K562 (cell line): ENCODE measurements around the gene MYO18B. TPM values are rescaled to one million over a fixed set of nuclear protein-coding genes. Genes with fewer than 3 reads are reported as not detected.

ENCODE experiments used
- FOXP1 ChIP-seq: sonication (generic); formaldehyde crosslinking; IDR thresholded peaks from 2 replicates; pipeline ENCODE4 v1.8.0; 2022; ENCODE audit warnings: mild to moderate bottlenecking, missing genetic modification reagents
- SOX6 ChIP-seq: fragments of 450-650 bp; IDR thresholded peaks from 2 replicates; pipeline ENCODE4 v1.6.1; 2014; ENCODE audit warnings: mild to moderate bottlenecking
- polyA plus RNA-seq, 8 experiments: library from polyadenylated mRNA; depleted of rRNA in 4 of 8; stranded (reverse) in 5 of 8; unstranded in 3 of 8; fragments of >200 nt; fragmentation: Nextera tagmentation in 2 of 8; fragmentation: Illumina TruSeq in 1 of 8; extraction: Ambion mirVana in 2 of 8; extraction: Trizol in 1 of 8; gene quantifications; 2 replicates each; pipeline versions ENCODE4 v1.2.1 to v1.2.3, GENCODE V29; 2011 to 2014; ENCODE audit warnings: inconsistent platforms in 1 of 8, missing spikeins in 1 of 8
- total RNA-seq, 7 experiments: library from RNA; depleted of rRNA in 6 of 7; stranded (reverse); fragments of >200 nt in 6 of 7; fragmentation: Illumina TruSeq in 2 of 7; extraction: Trizol in 2 of 7; gene quantifications; 2 replicates each; pipeline versions ENCODE4 v1.2.1 to v1.2.3, GENCODE V29; 2011 to 2021; ENCODE audit warnings: low replicate concordance in 1 of 7
- TF ChIP-seq, protein P1 (sequence below), 2 experiments: fragments of 450-650 bp; formaldehyde crosslinking in 1 of 2; IDR thresholded peaks; 2 replicates each; pipeline versions ENCODE4 v1.4.0 to v1.6.1; 2014 to 2020; ENCODE audit warnings: mild to moderate bottlenecking in 2 of 2, borderline replicate concordance in 1 of 2, low read depth in 1 of 2
- TF ChIP-seq, protein P2 (sequence below), 2 experiments: fragments of 450-650 bp; IDR thresholded peaks; 2 replicates each; pipeline ENCODE4 v1.6.1; 2016; ENCODE audit warnings: mild to moderate bottlenecking in 2 of 2, borderline replicate concordance in 1 of 2, low read depth in 1 of 2, moderate library complexity in 1 of 2

MYO18B gene
- total and polyA plus RNA-seq, 9 of the 15 experiments (the other 6 are each of a cell fraction or from before 2014, with no cell fraction given) = 0.06 to 7.0 (median 4.3) TPM

DNA sequence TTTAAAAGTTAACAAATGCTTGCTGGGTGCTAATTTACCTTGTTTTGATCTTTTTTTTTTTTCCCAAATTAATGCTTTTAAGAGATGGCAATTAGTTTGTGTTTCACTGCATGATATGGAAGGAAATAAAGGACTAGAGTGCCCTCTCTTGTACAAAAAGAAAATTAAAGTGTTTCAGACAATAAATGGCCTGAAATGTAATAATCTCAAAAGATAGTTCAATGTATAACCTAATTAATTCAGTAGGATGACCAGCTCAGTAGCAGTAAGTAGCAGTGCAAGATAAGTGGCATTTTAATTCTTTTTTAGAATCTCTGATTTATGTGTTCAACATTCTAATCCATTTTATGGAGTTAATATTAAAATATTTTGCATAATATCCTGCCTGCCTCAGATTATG is 39.9 kb upstream of the MYO18B start (continued):
- TF ChIP-seq, protein P1, sequence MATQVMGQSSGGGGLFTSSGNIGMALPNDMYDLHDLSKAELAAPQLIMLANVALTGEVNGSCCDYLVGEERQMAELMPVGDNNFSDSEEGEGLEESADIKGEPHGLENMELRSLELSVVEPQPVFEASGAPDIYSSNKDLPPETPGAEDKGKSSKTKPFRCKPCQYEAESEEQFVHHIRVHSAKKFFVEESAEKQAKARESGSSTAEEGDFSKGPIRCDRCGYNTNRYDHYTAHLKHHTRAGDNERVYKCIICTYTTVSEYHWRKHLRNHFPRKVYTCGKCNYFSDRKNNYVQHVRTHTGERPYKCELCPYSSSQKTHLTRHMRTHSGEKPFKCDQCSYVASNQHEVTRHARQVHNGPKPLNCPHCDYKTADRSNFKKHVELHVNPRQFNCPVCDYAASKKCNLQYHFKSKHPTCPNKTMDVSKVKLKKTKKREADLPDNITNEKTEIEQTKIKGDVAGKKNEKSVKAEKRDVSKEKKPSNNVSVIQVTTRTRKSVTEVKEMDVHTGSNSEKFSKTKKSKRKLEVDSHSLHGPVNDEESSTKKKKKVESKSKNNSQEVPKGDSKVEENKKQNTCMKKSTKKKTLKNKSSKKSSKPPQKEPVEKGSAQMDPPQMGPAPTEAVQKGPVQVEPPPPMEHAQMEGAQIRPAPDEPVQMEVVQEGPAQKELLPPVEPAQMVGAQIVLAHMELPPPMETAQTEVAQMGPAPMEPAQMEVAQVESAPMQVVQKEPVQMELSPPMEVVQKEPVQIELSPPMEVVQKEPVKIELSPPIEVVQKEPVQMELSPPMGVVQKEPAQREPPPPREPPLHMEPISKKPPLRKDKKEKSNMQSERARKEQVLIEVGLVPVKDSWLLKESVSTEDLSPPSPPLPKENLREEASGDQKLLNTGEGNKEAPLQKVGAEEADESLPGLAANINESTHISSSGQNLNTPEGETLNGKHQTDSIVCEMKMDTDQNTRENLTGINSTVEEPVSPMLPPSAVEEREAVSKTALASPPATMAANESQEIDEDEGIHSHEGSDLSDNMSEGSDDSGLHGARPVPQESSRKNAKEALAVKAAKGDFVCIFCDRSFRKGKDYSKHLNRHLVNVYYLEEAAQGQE (IDR thresholded peaks at IDR 0.05; ENCODE audit: borderline replicate concordance) = peak; percentile 70; the same call in 1 of the 2 replicates
- TF ChIP-seq, protein P1 (CRISPR knock-in tag; IDR thresholded peaks at IDR 0.05; ENCODE audit: low read depth) = no peak
- TF ChIP-seq SOX6 (no peak), FOXP1 (CRISPR knock-in tag) (no peak)
- TF ChIP-seq, protein P2, sequence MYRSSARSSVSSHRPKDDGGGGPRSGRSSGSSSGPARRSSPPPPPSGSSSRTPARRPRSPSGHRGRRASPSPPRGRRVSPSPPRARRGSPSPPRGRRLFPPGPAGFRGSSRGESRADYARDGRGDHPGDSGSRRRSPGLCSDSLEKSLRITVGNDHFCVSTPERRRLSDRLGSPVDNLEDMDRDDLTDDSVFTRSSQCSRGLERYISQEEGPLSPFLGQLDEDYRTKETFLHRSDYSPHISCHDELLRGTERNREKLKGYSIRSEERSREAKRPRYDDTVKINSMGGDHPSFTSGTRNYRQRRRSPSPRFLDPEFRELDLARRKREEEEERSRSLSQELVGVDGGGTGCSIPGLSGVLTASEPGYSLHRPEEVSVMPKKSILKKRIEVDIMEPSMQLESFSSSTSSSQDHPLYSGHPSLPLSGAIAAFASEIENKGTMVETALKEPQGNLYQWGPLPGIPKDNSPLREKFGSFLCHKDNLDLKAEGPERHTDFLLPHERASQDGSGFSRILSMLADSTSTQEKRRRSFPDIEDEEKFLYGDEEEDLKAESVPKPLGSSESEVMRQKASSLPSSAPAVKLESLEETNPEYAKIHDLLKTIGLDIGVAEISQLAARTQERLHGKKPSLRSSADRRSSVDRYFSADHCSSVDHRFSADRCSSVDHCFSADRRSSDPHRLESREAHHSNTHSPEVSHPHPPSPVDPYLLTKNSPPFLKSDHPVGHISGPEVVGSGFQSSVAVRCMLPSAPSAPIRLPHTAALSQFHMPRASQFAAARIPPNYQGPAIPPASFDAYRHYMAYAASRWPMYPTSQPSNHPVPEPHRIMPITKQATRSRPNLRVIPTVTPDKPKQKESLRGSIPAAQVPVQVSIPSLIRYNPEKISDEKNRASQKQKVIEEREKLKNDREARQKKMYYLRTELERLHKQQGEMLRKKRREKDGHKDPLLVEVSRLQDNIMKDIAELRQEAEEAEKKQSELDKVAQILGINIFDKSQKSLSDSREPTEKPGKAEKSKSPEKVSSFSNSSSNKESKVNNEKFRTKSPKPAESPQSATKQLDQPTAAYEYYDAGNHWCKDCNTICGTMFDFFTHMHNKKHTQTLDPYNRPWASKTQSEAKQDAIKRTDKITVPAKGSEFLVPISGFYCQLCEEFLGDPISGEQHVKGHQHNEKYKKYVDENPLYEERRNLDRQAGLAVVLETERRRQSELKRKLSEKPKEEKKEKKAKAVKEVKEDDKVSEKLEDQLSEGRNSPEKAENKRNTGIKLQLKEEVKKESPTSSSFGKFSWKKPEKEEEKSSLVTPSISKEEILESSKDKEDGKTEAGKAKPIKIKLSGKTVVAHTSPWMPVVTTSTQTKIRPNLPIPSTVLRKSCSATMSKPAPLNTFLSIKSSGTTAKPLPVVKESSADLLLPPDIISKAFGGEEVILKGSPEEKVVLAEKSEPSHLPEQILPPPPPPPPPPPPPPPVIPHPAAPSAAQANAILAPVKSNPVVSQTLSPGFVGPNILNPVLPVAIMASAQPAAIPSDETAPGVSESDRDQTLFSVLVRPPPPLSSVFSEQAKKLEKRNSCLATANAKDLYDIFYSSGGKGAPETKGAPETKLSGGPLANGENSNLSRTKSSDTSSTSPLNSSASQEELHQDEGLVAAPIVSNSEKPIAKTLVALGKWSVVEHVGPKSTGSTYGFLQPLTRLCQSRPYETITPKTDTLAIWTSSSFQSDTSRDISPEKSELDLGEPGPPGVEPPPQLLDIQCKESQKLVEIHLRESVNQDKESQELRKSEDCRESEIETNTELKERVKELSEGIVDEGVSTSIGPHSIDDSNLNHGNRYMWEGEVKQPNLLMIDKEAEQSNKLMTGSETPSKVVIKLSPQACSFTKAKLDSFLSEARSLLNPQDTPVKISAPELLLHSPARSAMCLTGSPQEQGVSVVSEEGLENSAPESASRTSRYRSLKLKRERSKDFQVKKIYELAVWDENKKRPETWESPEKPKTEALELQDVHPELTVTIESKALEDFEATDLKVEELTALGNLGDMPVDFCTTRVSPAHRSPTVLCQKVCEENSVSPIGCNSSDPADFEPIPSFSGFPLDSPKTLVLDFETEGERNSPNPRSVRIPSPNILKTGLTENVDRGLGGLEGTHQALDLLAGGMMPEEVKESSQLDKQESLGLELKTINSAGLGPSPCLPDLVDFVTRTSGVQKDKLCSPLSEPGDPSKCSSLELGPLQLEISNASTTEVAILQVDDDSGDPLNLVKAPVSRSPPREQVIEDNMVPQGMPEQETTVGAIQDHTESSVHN (IDR thresholded peaks at IDR 0.05; ENCODE audit: borderline replicate concordance in 1 of 2, low read depth in 1 of 2) = no peak
